ENCODE results near the gene BAG2. TPM values are rescaled to one million over a fixed set of nuclear protein-coding genes. Genes with fewer than 3 reads are reported as not detected.

The BAG2 gene
- total RNA-seq, 1 donor from 2014 or later = 11.6 TPM

DNA sequence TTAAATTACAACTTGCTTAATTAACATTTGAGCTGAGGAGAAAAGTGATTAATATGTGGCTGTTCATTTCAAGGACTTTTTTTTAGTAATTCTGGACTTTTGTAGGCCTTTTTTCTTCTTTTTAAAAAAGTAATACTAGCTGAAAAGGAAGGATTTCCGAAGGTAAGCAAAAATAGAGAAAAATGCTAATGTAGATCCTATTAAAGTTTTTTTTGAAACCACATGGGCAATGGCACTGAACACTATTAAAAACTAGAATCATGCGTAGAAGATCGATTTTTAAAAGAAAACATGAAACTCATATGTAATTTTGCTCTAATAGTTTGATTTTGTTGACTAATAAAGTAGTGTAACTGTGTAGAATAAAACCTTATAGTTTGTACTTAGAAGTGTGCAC, 2.4 kb downstream of the BAG2 start:
- no peak for DNase-seq

DNA sequence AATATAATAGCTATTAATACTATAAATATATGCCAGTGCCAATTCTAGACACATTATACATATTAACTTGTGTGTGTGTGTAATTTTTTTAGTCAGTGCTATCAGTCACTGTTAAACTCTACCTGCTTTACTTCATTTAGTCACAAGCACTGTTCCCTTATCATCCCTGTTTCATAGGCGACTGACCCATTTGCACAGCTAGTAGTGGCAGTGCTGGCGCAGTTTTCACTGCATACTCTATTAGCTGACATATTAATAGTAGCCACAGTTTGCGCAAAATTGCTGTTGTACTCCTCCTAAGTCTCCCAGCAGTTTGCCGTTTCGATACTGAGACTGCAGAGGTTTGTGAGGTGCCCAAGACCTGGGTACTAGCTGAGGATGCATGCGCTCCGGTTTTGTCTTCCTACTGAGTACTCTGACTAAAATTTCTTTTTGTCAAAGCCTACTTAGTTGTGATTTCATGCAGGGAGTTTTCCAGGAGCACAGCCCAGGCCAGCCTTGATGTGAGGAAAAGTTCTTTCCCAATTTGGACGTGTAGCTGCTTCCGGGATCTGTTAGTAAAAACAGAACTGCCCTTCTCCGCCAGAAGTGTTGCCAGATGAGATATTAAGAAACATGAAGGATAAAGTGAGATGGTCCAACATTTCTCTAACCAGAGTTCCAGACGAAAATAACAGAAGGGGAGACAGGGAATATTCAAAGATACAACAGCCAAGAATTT, 5.6 kb downstream of the BAG2 start:
- DNase-seq = peak; percentile 61

DNA sequence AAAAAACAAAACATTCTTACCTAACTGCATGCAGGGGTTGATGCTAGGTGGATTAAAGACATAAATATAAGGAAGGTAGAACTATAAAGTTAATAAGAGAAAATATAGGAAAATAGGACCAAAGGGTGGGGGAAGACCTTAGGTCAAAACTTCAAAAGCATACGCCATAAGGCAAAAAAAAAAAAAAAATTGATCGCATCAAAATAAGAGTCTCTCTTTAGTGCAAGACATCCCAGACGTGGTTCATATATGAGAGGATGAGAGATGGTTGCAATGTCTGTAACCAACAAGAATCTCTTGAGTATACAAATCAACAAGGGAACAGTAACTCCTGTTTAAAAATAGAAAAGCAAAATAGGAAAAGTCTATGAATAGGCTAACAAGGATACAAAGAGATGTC, 8.5 kb downstream of the BAG2 start:
- DNase-seq = no peak

DNA sequence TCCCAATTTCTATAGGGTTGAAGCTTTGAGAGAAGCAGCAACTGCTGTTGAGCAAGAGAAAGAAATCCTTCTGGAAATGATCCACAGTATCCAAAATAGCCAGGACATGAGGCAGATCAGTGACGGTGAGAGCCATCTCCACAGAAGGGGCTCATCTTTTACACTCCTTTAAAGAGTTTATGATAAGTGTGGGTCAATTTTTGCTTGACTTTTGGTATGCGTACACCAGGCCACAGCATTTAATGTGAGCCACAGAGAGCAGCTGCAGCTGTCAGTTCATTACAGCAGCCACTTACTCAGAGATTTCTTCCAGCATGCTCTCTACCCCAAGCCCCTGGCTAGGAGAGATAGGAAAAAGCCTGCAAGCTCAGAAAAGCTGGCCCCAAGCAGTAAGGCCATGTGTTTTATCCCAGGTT, 9.9 kb downstream of the BAG2 start:
- DNase-seq = peak; percentile 86

DNA sequence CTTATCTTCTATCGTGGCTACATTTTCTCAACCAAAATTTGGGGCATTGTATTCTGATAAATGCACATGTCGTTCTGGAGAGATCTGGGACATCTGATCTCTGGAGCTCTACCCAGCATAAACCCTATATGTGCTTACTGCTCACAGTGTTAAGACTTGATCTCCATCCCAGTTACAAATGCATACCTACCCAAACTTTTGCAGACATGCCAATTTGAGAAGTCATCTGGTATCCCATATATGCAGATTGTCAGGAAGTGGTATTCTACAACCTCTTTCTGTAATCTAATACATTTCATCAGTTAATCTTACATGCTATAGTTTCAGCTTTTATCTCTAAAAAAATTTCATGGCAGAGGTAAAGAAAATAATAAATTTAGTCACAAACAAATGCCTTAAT, 11.2 kb downstream of the BAG2 start:
- DNase-seq = no peak

DNA sequence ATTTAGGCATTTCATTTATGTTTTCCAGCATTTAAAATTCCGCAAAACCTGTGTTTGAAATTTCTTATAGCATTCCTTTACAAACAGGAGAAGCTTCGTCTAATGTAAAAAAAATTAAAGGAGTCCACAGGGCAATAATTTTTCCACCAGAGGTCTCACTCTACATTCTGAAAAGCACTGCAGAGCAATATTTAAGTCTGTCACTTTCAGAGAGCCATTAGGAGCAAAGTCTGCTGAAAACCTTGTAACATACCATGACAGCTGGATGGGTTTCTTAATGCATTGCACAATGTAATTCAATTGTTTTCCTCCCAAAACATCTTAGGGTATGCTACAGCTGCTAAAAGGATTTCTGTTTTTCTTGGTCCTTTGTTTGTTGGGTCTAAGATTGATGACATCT, 18.0 kb downstream of the BAG2 start:
- DNase-seq = peak; percentile 66

DNA sequence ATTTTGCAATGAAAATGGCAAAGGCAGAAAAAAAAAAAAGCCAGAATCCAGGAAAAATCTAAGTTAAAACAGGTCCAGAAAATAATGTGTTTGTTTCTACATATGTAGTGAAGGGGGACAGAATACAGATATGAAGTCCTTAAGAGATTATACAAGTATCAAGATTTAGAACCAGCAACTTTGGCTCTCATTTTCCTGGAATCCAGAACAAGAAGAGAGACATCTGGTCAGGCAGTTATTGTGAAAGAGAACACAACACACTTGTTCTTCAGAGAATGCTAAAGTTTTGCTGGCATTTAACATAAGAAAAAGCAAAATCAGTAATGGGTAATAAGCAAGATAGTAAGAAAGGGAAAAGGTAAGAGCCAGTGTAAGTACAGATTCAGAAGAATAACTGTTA, 21.1 kb downstream of the BAG2 start:
- no peak for DNase-seq

DNA sequence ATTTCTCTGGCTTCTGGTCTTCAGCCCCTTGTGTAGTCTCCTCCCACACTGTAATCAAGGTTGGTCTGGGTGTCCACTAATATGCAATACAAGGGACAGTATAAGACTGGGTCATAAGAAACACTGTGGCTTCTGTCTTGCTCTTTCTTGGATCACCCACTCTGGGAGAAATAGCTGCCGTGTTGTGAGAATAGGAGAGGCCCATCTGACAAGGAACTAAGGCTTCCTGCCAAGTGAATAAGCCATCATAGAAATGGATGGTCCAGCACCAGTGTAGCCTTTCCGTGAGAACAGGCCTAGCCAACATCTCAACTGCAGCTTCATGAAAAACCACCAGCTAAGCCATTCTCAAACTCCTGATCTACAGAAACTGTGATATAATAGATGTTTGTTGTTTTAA, 23.3 kb downstream of the BAG2 start:
- DNase-seq = no peak

DNA sequence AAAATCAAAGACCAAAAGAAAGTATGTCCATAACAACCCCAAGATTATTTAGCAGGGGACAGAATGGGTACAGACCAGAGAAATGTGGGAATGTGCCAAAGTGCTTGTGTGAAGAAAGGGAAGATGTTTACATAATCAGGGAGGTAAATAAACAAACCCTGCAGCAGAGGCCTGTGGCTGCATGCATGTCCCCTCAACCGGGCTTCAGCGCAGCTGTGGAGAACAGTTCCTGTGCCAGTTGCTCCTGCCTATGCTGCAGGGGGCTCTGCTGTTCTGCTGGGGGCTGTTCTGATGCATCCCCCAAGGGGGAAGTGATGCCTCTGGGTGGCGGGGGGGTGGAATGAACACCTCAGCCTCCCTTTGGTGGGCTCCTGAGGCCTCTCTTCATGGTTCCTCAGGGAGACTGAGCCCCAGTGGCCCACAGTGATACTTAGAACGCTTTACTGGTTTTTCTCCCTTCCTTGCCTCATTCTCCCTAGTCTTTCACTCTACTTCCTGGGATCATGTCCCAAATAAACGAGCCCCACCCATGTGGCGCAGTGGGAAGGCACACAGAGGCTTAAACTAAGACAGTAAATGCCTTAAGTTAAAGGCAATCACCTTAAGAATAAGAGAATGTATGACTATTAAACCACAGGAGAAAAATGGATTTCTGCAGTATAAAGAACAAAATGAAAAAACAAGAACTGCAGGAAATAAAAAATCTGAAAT, 27.0 kb downstream of the BAG2 start:
- DNase-seq = no peak

DNA sequence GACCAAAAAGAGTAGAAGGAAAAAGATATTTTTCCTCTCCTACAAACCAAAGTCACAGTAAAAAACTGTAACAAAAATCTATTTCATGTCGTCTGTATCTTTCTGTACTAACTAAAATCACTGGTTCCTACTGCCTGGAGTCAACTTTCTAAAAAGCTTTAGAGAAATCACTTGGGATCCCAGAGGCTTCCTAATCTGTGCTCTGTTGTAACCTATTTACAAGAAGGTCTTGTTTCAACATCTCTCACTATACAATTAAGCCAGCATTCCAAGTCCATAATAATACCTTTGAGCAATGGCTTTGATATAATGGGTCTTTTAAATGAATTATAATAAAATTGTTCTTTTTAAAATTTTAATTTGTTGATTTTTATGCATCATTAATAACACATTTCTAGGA, 29.6 kb downstream of the BAG2 start:
- DNase-seq = no peak

DNA sequence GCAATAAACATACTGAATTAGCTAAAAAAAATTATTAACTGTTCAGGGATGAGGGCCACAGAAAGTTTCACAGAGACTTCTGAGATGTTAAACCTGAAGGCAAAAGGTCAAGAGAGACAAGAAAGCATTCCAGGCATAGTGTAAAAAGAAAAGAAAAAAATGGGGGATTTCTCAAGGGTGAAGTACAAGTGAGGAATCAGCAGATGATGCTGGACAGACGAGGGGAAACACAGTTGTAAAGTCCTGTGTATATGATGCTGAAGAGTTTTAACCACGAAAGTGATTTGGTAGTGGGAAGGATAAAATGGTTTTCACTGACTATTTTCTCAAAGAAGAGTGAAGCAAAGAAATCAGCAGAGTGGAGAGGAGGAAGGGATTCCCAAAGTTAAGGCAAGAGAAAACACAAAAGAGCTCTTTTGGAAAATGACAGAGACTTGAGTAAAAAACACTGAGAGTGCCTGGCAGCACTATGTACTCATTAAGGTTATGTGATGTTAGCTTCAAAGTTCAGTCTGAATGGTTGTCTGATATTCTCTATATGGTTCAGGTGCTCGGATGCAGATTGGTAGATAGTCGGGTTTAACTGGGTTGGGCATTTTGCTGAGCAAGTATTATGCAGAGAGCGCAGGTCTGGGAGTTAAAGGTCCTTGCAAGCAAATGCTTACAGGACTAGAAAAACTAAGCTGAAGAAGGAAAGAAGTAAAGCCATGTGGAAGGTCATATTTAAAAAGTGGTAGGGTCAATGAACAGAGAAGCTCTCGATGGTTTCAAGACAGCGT, 33.6 kb downstream of the BAG2 start:
- no peak for DNase-seq

DNA sequence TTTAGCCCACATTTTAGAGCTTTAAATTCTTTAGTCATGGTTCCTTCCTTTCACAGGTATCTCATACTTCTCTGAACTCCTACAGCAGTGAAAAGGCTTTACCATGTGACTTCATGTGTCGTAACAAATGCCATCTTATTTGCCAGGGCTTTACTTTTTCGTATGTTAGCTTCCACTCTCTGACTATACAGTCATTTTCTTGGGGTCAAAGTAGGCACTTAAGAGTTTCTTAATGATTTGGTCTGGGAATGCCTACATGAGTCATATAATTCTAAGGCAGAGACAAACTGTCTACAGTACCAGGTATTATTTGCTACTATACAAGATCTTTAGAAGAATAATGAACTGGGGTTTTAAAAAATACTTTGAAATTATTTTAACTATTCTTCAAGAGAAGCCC, 35.0 kb downstream of the BAG2 start:
- DNase-seq = no peak

DNA sequence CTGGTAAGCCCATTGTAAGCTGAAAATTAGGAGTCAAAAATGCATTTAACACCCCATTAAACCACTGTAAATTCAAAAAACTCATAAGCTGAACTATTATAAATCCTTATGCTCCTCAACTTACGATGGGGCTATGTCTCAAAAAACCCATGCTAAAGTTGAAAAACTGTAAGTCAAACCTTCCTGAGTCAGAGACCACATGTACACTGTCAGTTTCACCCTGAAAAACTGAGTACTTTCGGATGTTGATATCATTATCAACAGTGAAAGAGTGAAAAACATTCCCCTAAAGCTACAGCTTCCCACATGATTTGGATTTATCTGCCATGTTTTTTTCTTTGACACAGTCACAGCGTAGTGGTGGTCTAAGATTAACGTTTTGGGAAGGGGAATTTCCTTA, 35.7 kb downstream of the BAG2 start:
- no peak for DNase-seq

DNA sequence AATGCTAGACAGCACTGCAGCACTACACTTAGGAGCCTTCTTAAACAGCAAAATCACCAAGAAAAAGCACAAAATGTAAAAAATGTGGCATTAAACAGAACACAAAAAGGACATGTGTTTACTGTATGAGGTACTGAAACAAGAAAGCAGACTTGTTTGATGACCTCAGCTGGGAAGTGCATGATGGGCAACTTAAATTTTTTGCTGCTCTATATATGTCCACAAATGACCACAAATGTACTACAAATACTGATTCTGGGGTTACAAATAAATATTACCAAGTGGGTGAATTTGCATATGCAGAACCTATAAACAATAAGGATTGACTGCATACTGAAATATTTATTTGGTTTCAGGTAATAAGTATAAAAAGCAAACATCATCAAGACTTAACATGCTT, 36.9 kb downstream of the BAG2 start:
- DNase-seq = no peak

DNA sequence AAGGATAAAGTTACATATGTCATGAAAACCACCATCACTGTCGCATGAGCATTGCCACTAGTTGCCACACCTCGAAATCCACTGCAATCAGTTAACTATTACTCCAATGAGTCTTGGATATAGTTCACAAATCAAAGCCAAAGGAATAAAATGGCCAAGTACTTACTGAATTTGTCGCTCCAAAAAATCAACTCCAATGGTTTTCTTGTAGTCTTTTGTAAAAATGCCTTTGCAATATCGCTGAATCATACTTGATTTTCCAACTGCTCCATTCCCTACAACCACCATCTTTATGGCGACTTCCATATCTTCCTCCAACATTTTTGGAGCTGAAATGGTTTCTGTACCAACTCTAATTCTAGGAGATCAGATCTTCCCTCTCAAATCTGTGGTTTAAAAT, 37.9 kb downstream of the BAG2 start:
- no peak for DNase-seq

DNA sequence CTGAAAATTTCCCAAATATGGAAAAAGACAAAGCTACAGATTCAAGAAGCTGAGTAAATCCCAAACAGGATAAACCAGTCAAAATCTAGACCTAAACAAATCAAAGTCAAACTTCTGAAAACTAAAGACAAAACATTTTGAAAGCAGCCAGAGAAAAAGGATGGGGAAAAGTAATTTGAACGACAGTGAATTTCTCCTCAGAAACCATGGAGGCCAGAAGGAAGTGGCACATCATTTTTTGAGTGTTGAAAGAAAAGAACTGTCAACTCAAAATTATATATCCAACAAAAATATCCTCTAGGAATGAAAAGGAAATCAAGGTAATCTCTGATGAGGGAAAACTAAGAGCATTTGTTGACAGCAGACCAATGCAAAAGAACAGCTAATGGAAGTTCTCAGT, 43.1 kb downstream of the BAG2 start:
- no peak for DNase-seq

DNA sequence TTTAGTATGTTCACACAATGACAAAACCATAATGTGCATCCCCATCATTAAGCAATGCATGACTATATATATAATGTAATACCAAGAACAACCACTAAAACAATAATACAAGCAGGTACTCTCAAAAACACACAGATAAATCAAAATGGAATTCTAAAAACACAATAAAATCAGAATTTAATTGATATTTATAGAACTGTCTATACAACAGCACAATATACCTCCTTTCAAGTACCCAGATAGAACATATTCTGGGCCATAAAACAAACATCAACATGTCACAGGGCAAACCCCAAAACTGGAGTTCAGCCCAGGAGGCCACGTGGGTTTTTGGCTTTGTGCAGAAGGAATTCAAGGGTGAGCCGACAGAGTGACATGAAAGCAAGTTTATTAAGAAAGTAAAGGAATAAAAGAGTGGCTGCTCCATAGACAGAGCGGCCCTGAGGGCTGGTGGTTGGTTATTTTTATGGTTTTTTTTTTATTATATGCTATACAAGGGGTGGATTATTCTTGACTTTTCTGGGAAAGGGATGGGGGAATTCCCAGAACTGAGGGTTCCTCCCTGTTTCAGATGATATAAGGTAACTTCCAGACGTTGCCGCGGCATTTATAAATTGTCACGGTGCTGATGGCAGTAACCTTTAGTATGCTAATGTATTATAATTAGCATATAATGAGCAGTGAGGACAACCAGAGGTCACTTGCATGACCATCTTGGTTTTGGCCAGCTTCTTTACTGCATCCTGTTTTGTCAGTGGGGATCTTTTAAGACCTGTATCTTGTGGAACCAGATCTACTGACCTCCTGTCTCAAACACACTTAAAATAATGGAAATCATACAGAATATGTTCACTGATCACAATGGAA, 44.3 kb downstream of the BAG2 start:
- DNase-seq = no peak

DNA sequence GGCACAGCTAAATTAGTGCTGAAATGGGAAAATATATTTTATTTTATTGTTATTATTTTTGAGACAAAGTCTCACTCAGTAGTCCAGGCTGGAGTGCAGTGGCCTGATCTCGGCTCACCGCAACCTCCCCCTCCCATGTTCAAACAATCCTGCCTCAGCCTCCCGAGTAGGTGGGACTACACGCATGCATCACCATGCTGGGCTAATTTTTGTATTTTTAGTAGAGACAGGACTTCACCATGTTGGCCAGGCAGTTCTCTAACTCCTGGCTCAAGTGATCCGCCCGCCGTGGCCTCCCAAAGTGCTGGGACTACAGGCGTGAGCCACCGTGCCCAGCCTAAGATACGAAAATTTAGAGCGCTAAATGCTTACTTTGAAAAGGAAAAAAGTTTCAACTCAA, 45.1 kb downstream of the BAG2 start:
- DNase-seq = no peak

DNA sequence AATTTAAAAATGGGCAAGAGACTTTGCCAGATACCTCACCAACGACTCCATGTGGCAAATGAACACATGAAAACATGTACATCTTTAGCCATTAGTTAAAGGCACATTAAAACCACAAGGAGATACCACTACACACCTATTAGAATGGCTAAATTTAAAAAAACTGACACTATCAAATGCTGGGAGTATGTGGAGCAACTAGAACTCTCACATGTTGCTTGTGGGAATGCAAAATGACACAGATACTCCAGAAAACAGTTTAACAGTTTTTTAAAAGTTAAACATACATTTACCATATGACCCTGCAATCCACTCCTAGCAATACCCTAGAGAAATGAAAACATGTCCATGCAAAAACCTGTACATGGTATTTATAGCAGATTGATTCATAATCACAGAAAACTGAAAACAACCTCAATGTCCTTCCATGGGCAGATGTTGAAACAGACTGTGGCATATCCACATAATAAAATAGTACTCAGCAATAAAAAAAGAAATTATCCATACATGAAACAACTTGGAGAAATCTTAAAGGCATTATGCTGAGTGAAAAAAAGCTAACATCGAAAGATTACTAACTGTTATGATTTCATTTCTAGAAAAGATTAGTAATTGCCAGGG, 48.1 kb downstream of the BAG2 start:
- no peak for DNase-seq

DNA sequence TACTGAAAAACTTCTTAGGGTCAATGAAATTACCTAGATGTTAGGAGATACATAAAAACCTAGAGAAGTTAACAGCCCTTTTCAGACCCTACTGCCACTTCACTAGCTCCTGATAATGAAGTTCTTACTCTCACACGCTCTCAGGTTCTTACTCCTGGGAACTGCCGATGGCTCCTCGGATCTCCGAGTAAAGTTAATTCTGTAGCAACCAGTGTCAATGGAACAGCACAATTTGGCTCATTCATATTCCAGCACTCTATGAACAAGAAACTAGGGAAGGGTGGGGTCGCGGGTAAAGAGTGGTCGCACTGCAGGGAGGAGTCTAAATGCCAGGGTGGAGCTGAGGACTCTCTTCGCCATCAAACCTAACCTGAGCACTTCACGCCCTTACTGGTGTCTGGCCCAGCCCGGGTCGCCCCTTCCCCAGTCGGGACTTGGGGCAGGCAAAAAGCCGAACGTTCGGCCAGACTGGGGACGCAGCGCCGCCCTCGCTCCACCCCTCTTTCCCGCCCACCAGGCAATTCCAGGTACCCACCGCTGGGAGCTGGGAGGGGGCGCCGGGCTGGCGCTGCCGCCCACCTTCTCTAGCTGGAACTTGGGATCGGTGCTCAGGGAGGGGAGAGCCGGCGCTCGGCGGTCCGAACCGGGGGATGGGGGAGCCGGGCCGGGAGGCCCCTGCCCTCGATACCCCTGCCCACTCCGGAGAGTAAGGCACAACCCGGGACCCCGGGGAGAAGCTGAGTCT, 49.2 kb downstream of the BAG2 start:
- peak; percentile 81 for DNase-seq

Data from tongue (tissue), 2 donors.